SK-N-SH (cell line): ENCODE measurements around the gene SLC16A5. TPM values are rescaled to one million over a fixed set of nuclear protein-coding genes. Genes with fewer than 3 reads are reported as not detected.
A peak's percentile ranks its signal among the peaks of the same experiment; 100 is the strongest.
"Not testable (repeated sequence)": the region's sequence is repeated elsewhere in the genome, so short reads cannot be mapped to it uniquely, and the experiment has no call there.

Source experiments
- CTCF ChIA-PET: fragments of 300-600, 350-600 bp; formaldehyde crosslinking; extraction: SDS; loops from one replicate; lab custom pipeline; 2021; lab: Yijun Ruan, JAX
- POLR2A ChIA-PET: fragments of 350-600 bp; sonication (Branson Sonifier 250); formaldehyde crosslinking; extraction: SDS; loops from one replicate; lab custom pipeline; 2020; ENCODE audit warnings: antibody characterized with exemption, inconsistent platforms; lab: Yijun Ruan, JAX
- DNase-seq: peaks from one replicate; pipeline ENCODE4 v3.0.0; 2012
- H2AFZ ChIP-seq: fragments of 200-600 bp; sonication (generic); 2 replicates; pipeline ENCODE4 v1.8.1; 2016; ENCODE audit warnings: antibody characterized with exemption, mild to moderate bottlenecking, low read depth
- H3F3A ChIP-seq: fragments of 200-600 bp; sonication (generic); replicated peaks from 2 replicates; pipeline ENCODE3; 2016; ENCODE audit warnings: antibody characterized with exemption, mild to moderate bottlenecking; ENCODE audit not compliant: insufficient read depth
- H3K27ac ChIP-seq, 2 experiments: fragments of 200-500 bp in 1 of 2; fragments of 200-600 bp in 1 of 2; sonication (Bioruptor generic) in 1 of 2; sonication (generic), shearing (Covaris generic) in 1 of 2; 2 replicates each; pipeline versions ENCODE4 v1.5.1 to v1.6.1; 2014 to 2016; ENCODE audit warnings: low read depth in 2 of 2, inconsistent platforms in 1 of 2, low read length in 1 of 2, mild to moderate bottlenecking in 1 of 2, mixed read lengths in 1 of 2
- H3K27me3 ChIP-seq: fragments of 200-600 bp; sonication (generic), shearing (Covaris generic); 2 replicates; pipeline ENCODE4 v1.6.1; 2016; ENCODE audit warnings: mixed run types; ENCODE audit not compliant: insufficient read depth
- H3K36me3 ChIP-seq, 2 experiments: fragments of 200-500 bp in 1 of 2; fragments of 200-600 bp in 1 of 2; sonication (Bioruptor generic) in 1 of 2; sonication (generic) in 1 of 2; replicated peaks in 1 of 2; 2 replicates each; pipeline versions ENCODE3 to v1.5.1; 2014 to 2016; ENCODE audit warnings: low read length in 1 of 2, mild to moderate bottlenecking in 1 of 2; ENCODE audit not compliant: insufficient read depth in 2 of 2, control insufficient read depth in 1 of 2
- H3K4me1 ChIP-seq, 2 experiments: fragments of 200-500 bp in 1 of 2; fragments of 200-600 bp in 1 of 2; sonication (Bioruptor generic) in 1 of 2; sonication (generic), shearing (Covaris generic) in 1 of 2; 2 replicates each; pipeline versions ENCODE4 v1.5.1 to v1.6.1; 2014 to 2016; ENCODE audit warnings: low read depth in 1 of 2, low read length in 1 of 2, mixed run types in 1 of 2; ENCODE audit not compliant: insufficient read depth in 2 of 2, control insufficient read depth in 1 of 2
- H3K4me2 ChIP-seq: fragments of 200-600 bp; sonication (generic), shearing (Covaris generic); 2 replicates; pipeline ENCODE4 v1.6.1; 2017; ENCODE audit warnings: mixed run types
- H3K4me3 ChIP-seq, 2 experiments: fragments of 200-500 bp in 1 of 2; fragments of 200-600 bp in 1 of 2; sonication (Bioruptor generic) in 1 of 2; sonication (generic), shearing (Covaris generic) in 1 of 2; 2 replicates each; pipeline versions ENCODE4 v1.5.1 to v1.8.1; 2014 to 2016; ENCODE audit warnings: low read depth in 2 of 2, inconsistent platforms in 1 of 2, low read length in 1 of 2, mild to moderate bottlenecking in 1 of 2, mixed read lengths in 1 of 2, moderate library complexity in 1 of 2
- H3K79me2 ChIP-seq: fragments of 200-600 bp; sonication (generic); 2 replicates; pipeline ENCODE4 v1.8.1; 2017; ENCODE audit warnings: mild to moderate bottlenecking; ENCODE audit not compliant: insufficient read depth
- H3K9ac ChIP-seq: fragments of 200-600 bp; sonication (generic); 2 replicates; pipeline ENCODE4 v1.6.1; 2017; ENCODE audit warnings: mixed run types
- H3K9me2 ChIP-seq: fragments of 200-600 bp; sonication (generic); 2 replicates; pipeline ENCODE4 v1.6.1; 2017; ENCODE audit warnings: mixed run types
- H3K9me3 ChIP-seq: fragments of 200-600 bp; sonication (generic); 2 replicates; pipeline ENCODE4 v1.6.1; 2017; ENCODE audit warnings: mixed run types, mild to moderate bottlenecking, moderate library complexity
- H4K20me1 ChIP-seq: fragments of 200-600 bp; sonication (generic); 2 replicates; pipeline ENCODE4 v1.6.1; 2017; ENCODE audit warnings: mild to moderate bottlenecking, mixed run types; ENCODE audit not compliant: insufficient read depth
- CHD2 ChIP-seq: fragments of 150-350 bp; IDR thresholded peaks from 2 replicates; pipeline ENCODE4 v1.6.1; 2018; ENCODE audit warnings: low read length; ENCODE audit not compliant: partially characterized antibody
- ELF1 ChIP-seq: IDR thresholded peaks from 2 replicates; pipeline ENCODE4 v1.4.0; 2012
- EZH2phosphoT487 ChIP-seq: fragments of 200-600 bp; sonication (generic); IDR thresholded peaks from 2 replicates; pipeline ENCODE4 v1.6.1; 2017; ENCODE audit warnings: low read depth, mixed run types, mild to moderate bottlenecking, antibody characterized with exemption, moderate library complexity, borderline replicate concordance
- FOSL2 ChIP-seq: IDR thresholded peaks from 2 replicates; pipeline ENCODE4 v1.4.0; 2012; ENCODE audit warnings: low read depth, mild to moderate bottlenecking, moderate library complexity, borderline replicate concordance
- GABPA ChIP-seq: IDR thresholded peaks from 2 replicates; pipeline ENCODE4 v1.4.0; 2012; ENCODE audit warnings: low read depth, mild to moderate bottlenecking
- JUND ChIP-seq: IDR thresholded peaks from 2 replicates; pipeline ENCODE4 v1.4.0; 2012
- MXI1 ChIP-seq: IDR thresholded peaks from 2 replicates; pipeline ENCODE4 v1.6.1; 2012; ENCODE audit warnings: mild to moderate bottlenecking, low read depth, low read length, improper control_type of control experiment
- NFIC ChIP-seq: IDR thresholded peaks from 2 replicates; pipeline ENCODE4 v1.4.0; 2012; ENCODE audit warnings: borderline replicate concordance
- NRF1 ChIP-seq: IDR thresholded peaks from 2 replicates; pipeline ENCODE4 v1.6.1; 2012; ENCODE audit warnings: low read depth, mild to moderate bottlenecking, low read length
- POLR2AphosphoS5 ChIP-seq: IDR thresholded peaks from 2 replicates; pipeline ENCODE4 v1.6.1; 2012; ENCODE audit warnings: low read depth, low read length
- RCOR1 ChIP-seq: fragments of 150-350 bp; IDR thresholded peaks from 2 replicates; pipeline ENCODE4 v1.6.1; 2017; ENCODE audit warnings: antibody characterized with exemption, low read length
- RFX5 ChIP-seq: IDR thresholded peaks from 2 replicates; pipeline ENCODE4 v1.6.1; 2012; ENCODE audit warnings: mild to moderate bottlenecking, improper control_type of control experiment, low read length
- TCF12 ChIP-seq: IDR thresholded peaks from 2 replicates; pipeline ENCODE4 v1.4.0; 2012
- TEAD4 ChIP-seq: IDR thresholded peaks from 2 replicates; pipeline ENCODE4 v1.4.0; 2012; ENCODE audit warnings: mild to moderate bottlenecking, borderline replicate concordance; ENCODE audit not compliant: insufficient read depth
- WGBS: methylation state at CpG from one replicate; pipeline ENCODE4 v1.1.6; 2017; ENCODE audit warnings: low lambda C conversion rate; 5-methylcytosine and 5-hydroxymethylcytosine counted together
- polyA plus RNA-seq, 3 experiments: library from polyadenylated mRNA; depleted of rRNA; stranded (reverse); fragments of >200 nt; gene quantifications; 2 replicates each; pipeline ENCODE4 v1.2.3, GENCODE V29; 2012
- TF ChIP-seq, protein P1 (sequence below): IDR thresholded peaks from 2 replicates; pipeline ENCODE4 v1.4.0; 2012; ENCODE audit warnings: low read depth
- TF ChIP-seq, protein P2 (sequence below): fragments of 150-350 bp; IDR thresholded peaks from 2 replicates; pipeline ENCODE4 v1.6.1; 2017; ENCODE audit warnings: antibody characterized with exemption, low read length, low read depth, borderline replicate concordance
- TF ChIP-seq, protein P3 (sequence below): fragments of 200-600 bp; sonication (generic); IDR thresholded peaks from 2 replicates; pipeline ENCODE4 v1.6.1; 2017; ENCODE audit warnings: antibody characterized with exemption, mild to moderate bottlenecking, moderate library complexity

SLC16A5 gene
- polyA plus RNA-seq, 1 of the 3 experiments (the other 2 are of a cell fraction): 0.03 TPM

DNA sequence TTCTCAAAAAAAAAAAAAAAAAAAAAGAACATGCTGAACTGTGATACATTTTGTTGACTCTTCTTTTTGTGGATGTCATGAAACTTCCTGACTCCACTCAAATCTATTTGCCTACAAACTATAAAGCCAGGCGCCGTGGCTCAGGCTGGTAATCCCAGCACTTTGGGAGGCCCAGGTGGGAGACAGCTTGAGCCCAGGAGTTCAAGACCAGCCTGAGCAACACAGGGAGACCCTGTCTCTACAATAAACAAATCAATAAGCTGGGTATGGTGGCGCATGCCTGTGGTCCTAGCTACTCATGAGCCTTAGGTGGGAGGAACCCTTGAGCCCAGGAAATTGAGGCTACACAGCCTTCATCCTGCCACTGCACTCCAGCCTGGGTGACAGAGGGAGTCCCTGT lies 45.2 kb downstream of the SLC16A5 start:
- no peaks in the 10 kb centered on the region for H3K9me3 ChIP-seq
- no peak for DNase-seq
- no peak overlapping the region for H2AFZ ChIP-seq
- no peak overlapping the region for H3K9ac ChIP-seq
- 97% methylated on average over 3 of the region's 3 CpGs for WGBS
- no peaks in the 10 kb centered on the region for H3K9me2 ChIP-seq
- TF ChIP-seq EZH2phosphoT487 (no peak), POLR2AphosphoS5 (0 out of 2 replicates have a peak, but pooled peaks have one; percentile 19)
- ChIA-PET CTCF (interaction anchor here (1.2 to 19.6 kb wide), 8 partner anchors 9 to 172 kb away, joined by 4 to 422 read pairs (median 18); partner anchors contain the start of gene ARMC7), POLR2A (interaction anchor here (0.9 to 2.5 kb wide), 4 partner anchors 9 to 29 kb away, joined by 3 to 12 read pairs (median 6); partner anchors contain the start of genes ARMC7 and JPT1)
- H4K20me1 ChIP-seq: peaks cover 9% of the 10 kb centered on the region; the same call in 1 of the 2 replicates
- H3K4me1 ChIP-seq: peaks cover 5 to 16% of the 10 kb centered on the region in 2 experiments; a peak in 2 of 4 replicates
- no peaks in the 10 kb centered on the region for H3K27me3 ChIP-seq
- peaks cover 30% of the 10 kb centered on the region; the same call in 1 of the 2 replicates for H3K79me2 ChIP-seq
- no peak overlapping the region for H3K4me3 ChIP-seq
- H3K4me2 ChIP-seq: no peak overlapping the region
- peaks cover 31 to 33% of the 10 kb centered on the region in 2 experiments for H3K36me3 ChIP-seq
- H3F3A ChIP-seq: peaks cover 52% of the 10 kb centered on the region
- no peak overlapping the region for H3K27ac ChIP-seq

DNA sequence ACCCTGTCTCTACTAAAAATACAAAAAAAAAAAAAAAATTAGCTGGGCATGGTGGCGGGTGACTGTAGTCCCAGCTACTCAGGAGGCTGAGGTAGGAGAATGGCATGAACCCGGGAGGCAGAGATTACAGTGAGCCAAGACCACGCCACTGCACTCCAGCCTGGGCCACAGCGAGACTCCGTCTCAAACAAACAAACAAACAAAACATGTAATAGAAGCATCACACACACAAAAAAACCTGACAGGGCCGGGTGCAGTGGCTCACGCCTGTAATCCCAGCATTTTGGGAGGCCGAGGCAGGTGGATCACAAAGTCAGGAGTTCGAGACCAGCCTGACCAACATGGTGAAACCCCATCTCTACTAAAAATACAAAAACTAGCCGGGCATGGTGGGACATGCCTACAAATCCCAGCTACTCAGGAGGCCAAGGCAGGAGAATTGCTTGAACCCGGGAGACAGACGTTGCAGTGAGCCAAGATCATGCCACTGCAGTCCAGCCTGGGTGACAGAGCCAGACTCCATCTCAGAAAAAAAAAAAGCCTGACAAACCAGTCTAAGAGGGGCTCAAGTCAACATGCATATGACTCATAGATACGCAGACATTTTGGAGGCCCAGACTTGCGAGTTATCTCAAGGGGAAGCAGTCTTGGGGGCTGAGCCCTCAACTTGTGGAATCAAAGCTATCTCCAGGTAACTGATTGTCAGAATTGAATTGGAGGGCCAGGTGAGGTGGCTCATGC lies 46.0 kb downstream of the SLC16A5 start:
- not testable (repeated sequence) for H3K27ac ChIP-seq, DNase-seq, H3K9ac ChIP-seq, H3K27me3 ChIP-seq, H3K4me2 ChIP-seq, H2AFZ ChIP-seq, H3K9me2 ChIP-seq, H3K9me3 ChIP-seq, H3K4me3 ChIP-seq
- H3K4me1 ChIP-seq: peaks cover 5 to 16% of the 10 kb centered on the region in 2 experiments; a peak in 2 of 4 replicates
- peaks cover 13% of the 10 kb centered on the region; the same call in 1 of the 2 replicates for H4K20me1 ChIP-seq
- POLR2A ChIA-PET: interaction anchor here (0.6 to 1.1 kb wide), 3 partner anchors 9 to 475 kb away, joined by 3 to 4 read pairs (median 3); no protein-coding TSS in a partner anchor
- H3K36me3 ChIP-seq: peaks cover 31 to 40% of the 10 kb centered on the region in 2 experiments
- peaks cover 57% of the 10 kb centered on the region for H3F3A ChIP-seq
- 90% methylated on average over 14 of the region's 14 CpGs for WGBS
- CTCF ChIA-PET: interaction anchor here (1.2 to 19.6 kb wide), 6 partner anchors 8 to 69 kb away, joined by 3 to 422 read pairs (median 4); partner anchors contain the start of gene ARMC7
- peaks cover 38% of the 10 kb centered on the region; the same call in 1 of the 2 replicates for H3K79me2 ChIP-seq
- TF ChIP-seq JUND: peak; percentile 34; the same call in 1 of the 2 replicates
- peak; percentile 18; the same call in 1 of the 2 replicates for TF ChIP-seq POLR2AphosphoS5

DNA sequence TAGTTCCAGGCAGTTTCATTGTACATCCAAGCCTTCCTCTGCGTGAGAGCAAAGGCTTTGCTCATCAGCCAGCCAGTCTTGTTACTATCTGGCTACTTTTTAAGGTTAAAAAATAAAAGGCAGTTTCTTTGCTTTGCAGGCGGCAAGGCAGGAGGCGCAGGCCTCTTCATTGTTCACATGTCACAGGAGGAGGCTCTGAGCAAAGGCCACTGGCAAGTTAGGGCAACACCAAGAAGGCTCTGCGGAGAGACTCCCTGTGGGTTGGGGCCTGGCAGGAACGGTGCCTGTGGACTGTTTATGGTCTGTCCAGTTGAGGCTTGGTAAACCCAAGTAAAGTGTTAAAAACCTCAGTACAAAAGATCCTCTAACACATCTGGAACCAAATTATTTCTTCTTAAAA lies 47.7 kb downstream of the SLC16A5 start:
- peaks cover 63% of the 10 kb centered on the region for H3F3A ChIP-seq
- H3K9me2 ChIP-seq: no peaks in the 10 kb centered on the region
- POLR2A ChIA-PET: no interaction called here
- CTCF ChIA-PET: interaction anchor here (19.6 kb wide), 1 partner anchor 21 kb away, joined by 422 read pairs; the partner anchor contains the start of gene ARMC7
- peaks cover 1 to 5% of the 10 kb centered on the region in 2 experiments; a peak in 2 of 4 replicates for H3K4me1 ChIP-seq
- DNase-seq: no peak
- no peaks in the 10 kb centered on the region for H3K27me3 ChIP-seq
- H4K20me1 ChIP-seq: peaks cover 6% of the 10 kb centered on the region; the same call in 1 of the 2 replicates
- peak overlapping the region in 1 of 2 experiments; percentile 7; a peak in 1 of 4 replicates for H3K27ac ChIP-seq
- peaks cover 40% of the 10 kb centered on the region for H3K79me2 ChIP-seq
- H3K4me2 ChIP-seq: no peak overlapping the region
- H3K36me3 ChIP-seq: peaks cover 30 to 57% of the 10 kb centered on the region in 2 experiments
- 80% methylated on average over 5 of the region's 5 CpGs for WGBS
- no peak overlapping the region for H3K4me3 ChIP-seq
- no peak overlapping the region for H3K9ac ChIP-seq
- no peak overlapping the region for H2AFZ ChIP-seq
- H3K9me3 ChIP-seq: no peaks in the 10 kb centered on the region
- TF ChIP-seq JUND: no peak
- TF ChIP-seq NFIC: no peak
- TF ChIP-seq, protein P1, sequence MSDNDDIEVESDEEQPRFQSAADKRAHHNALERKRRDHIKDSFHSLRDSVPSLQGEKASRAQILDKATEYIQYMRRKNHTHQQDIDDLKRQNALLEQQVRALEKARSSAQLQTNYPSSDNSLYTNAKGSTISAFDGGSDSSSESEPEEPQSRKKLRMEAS: no peak
- TF ChIP-seq, protein P2, sequence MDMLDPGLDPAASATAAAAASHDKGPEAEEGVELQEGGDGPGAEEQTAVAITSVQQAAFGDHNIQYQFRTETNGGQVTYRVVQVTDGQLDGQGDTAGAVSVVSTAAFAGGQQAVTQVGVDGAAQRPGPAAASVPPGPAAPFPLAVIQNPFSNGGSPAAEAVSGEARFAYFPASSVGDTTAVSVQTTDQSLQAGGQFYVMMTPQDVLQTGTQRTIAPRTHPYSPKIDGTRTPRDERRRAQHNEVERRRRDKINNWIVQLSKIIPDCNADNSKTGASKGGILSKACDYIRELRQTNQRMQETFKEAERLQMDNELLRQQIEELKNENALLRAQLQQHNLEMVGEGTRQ: no peak
- TF ChIP-seq TEAD4: no peak
- TF ChIP-seq RFX5: no peak
- TF ChIP-seq GABPA: no peak
- no peak for TF ChIP-seq FOSL2
- TF ChIP-seq MXI1: no peak
- TF ChIP-seq POLR2AphosphoS5: no peak
- TF ChIP-seq CHD2: no peak
- no peak for TF ChIP-seq ELF1
- TF ChIP-seq NRF1: no peak
- TF ChIP-seq TCF12: no peak
- TF ChIP-seq RCOR1: no peak
- TF ChIP-seq, protein P3, sequence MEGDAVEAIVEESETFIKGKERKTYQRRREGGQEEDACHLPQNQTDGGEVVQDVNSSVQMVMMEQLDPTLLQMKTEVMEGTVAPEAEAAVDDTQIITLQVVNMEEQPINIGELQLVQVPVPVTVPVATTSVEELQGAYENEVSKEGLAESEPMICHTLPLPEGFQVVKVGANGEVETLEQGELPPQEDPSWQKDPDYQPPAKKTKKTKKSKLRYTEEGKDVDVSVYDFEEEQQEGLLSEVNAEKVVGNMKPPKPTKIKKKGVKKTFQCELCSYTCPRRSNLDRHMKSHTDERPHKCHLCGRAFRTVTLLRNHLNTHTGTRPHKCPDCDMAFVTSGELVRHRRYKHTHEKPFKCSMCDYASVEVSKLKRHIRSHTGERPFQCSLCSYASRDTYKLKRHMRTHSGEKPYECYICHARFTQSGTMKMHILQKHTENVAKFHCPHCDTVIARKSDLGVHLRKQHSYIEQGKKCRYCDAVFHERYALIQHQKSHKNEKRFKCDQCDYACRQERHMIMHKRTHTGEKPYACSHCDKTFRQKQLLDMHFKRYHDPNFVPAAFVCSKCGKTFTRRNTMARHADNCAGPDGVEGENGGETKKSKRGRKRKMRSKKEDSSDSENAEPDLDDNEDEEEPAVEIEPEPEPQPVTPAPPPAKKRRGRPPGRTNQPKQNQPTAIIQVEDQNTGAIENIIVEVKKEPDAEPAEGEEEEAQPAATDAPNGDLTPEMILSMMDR: no peak
